IMR-90 (cell line): ENCODE measurements around the gene RBPJ. TPM values are rescaled to one million over a fixed set of nuclear protein-coding genes. Genes with fewer than 3 reads are reported as not detected.
A peak's percentile ranks its signal among the peaks of the same experiment; 100 is the strongest.

Experiments used
- ATAC-seq: fragments of 200-7000 bp; cut with Tn5 transposase; 2 replicates; pipeline ENCODE4 v1.9.1; 2020; ENCODE audit warnings: low read depth, mild to moderate bottlenecking, moderate library complexity
- BruUV-seq: library from RNA; stranded (reverse); fragments of 400-500 nt; replicated peaks from 2 replicates; lab custom pipeline; 2021; lab: Mats Ljungman, UMichigan
- CTCF ChIA-PET: fragments of 300-600 bp; formaldehyde crosslinking; extraction: SDS; loops from one replicate; lab custom pipeline; 2021; ENCODE audit warnings: antibody characterized with exemption; lab: Yijun Ruan, JAX
- POLR2A ChIA-PET: fragments of 300-600 bp; sonication (Branson Sonifier 250); formaldehyde crosslinking; loops from one replicate; lab custom pipeline; 2022; ENCODE audit warnings: antibody characterized with exemption; ENCODE audit not compliant: unreplicated experiment; lab: Charles Lee
- DNase-seq: peaks from one replicate; pipeline ENCODE4 v3.0.0; 2013
- H2AFZ ChIP-seq: replicated peaks from 2 replicates; pipeline ENCODE3; 2013; ENCODE audit warnings: low read length, mild to moderate bottlenecking; ENCODE audit not compliant: poor library complexity
- H2AK5ac ChIP-seq: 2 replicates; pipeline ENCODE4 v1.6.1; 2013; ENCODE audit warnings: low read depth, low read length, inconsistent platforms
- H2AK9ac ChIP-seq: replicated peaks from 2 replicates; pipeline ENCODE3; 2013; ENCODE audit warnings: mild to moderate bottlenecking, low read depth, low read length, moderate library complexity; ENCODE audit not compliant: poor library complexity
- H2BK120ac ChIP-seq: 2 replicates; pipeline ENCODE4 v1.6.1; 2013; ENCODE audit warnings: low read depth, low read length, inconsistent platforms
- H2BK15ac ChIP-seq: 3 replicates; pipeline ENCODE4 v1.6.1; 2013; ENCODE audit warnings: low read depth, low read length, inconsistent platforms
- H2BK20ac ChIP-seq: 2 replicates; pipeline ENCODE4 v1.6.1; 2013; ENCODE audit warnings: low read depth, mild to moderate bottlenecking, inconsistent platforms, low read length, moderate library complexity
- H2BK5ac ChIP-seq: 2 replicates; pipeline ENCODE4 v1.6.1; 2013; ENCODE audit warnings: mild to moderate bottlenecking, low read depth, low read length, inconsistent platforms; ENCODE audit not compliant: poor library complexity, severe bottlenecking
- H3K14ac ChIP-seq: replicated peaks from 2 replicates; pipeline ENCODE4 v1.6.1; 2013; ENCODE audit warnings: low read depth, low read length, inconsistent platforms
- H3K18ac ChIP-seq: 2 replicates; pipeline ENCODE4 v1.6.1; 2013; ENCODE audit warnings: low read depth, low read length, control low read depth
- H3K23ac ChIP-seq: 2 replicates; pipeline ENCODE4 v1.6.1; 2013; ENCODE audit warnings: low read depth, low read length, inconsistent platforms
- H3K27ac ChIP-seq: 2 replicates; pipeline ENCODE4 v1.5.1; 2013; ENCODE audit warnings: mild to moderate bottlenecking, control low read depth, low read length; ENCODE audit not compliant: insufficient read depth
- H3K27me3 ChIP-seq: 2 replicates; pipeline ENCODE4 v1.6.1; 2013; ENCODE audit warnings: low read length; ENCODE audit not compliant: control insufficient read depth, insufficient read depth
- H3K36me3 ChIP-seq: 2 replicates; pipeline ENCODE4 v1.6.1; 2013; ENCODE audit warnings: low read length, mixed read lengths; ENCODE audit not compliant: control insufficient read depth, insufficient read depth
- H3K4ac ChIP-seq: 2 replicates; pipeline ENCODE4 v1.6.1; 2013; ENCODE audit warnings: low read depth, low read length, inconsistent platforms
- H3K4me1 ChIP-seq: 2 replicates; pipeline ENCODE4 v1.6.1; 2013; ENCODE audit warnings: low read length, mixed read lengths; ENCODE audit not compliant: control insufficient read depth, insufficient read depth
- H3K4me2 ChIP-seq: 2 replicates; pipeline ENCODE4 v1.6.1; 2013; ENCODE audit warnings: low read depth, mild to moderate bottlenecking, control low read depth, low read length, moderate library complexity
- H3K4me3 ChIP-seq: 2 replicates; pipeline ENCODE4 v1.5.1; 2013; ENCODE audit warnings: low read depth, mild to moderate bottlenecking, control low read depth, low read length, moderate library complexity; ENCODE audit not compliant: insufficient read depth
- H3K56ac ChIP-seq: 2 replicates; pipeline ENCODE4 v1.6.1; 2013; ENCODE audit warnings: low read length, inconsistent platforms; ENCODE audit not compliant: insufficient read depth; ENCODE audit errors: extremely low read depth
- H3K79me1 ChIP-seq, 2 experiments: 2 replicates each; pipeline ENCODE4 v1.6.1; 2013; ENCODE audit warnings: low read length in 2 of 2, inconsistent platforms in 1 of 2, low read depth in 1 of 2
- H3K9ac ChIP-seq: 2 replicates; pipeline ENCODE4 v1.6.1; 2013; ENCODE audit warnings: low read depth, low read length, control low read depth
- H3K9me1 ChIP-seq: 2 replicates; pipeline ENCODE4 v1.6.1; 2013; ENCODE audit warnings: low read length, inconsistent platforms; ENCODE audit not compliant: insufficient read depth
- H3K9me3 ChIP-seq: 2 replicates; pipeline ENCODE4 v1.6.1; 2013; ENCODE audit warnings: low read length; ENCODE audit not compliant: control insufficient read depth, insufficient read depth
- H4K20me1 ChIP-seq: 2 replicates; pipeline ENCODE4 v1.6.1; 2013; ENCODE audit warnings: low read length, inconsistent platforms; ENCODE audit not compliant: insufficient read depth
- H4K5ac ChIP-seq: 2 replicates; pipeline ENCODE4 v1.6.1; 2013; ENCODE audit warnings: mild to moderate bottlenecking, low read depth, low read length, control low read depth
- H4K8ac ChIP-seq, 2 experiments: 2 replicates each; pipeline ENCODE4 v1.6.1; 2013; ENCODE audit warnings: low read depth in 2 of 2, low read length in 2 of 2, control low read depth in 1 of 2, inconsistent platforms in 1 of 2
- H4K91ac ChIP-seq: 2 replicates; pipeline ENCODE4 v1.6.1; 2013; ENCODE audit warnings: low read depth, low read length, inconsistent platforms; ENCODE audit not compliant: insufficient read depth
- BHLHE40 ChIP-seq: fragments of 150-350 bp; IDR thresholded peaks from 2 replicates; pipeline ENCODE4 v1.6.1; 2016; ENCODE audit warnings: mild to moderate bottlenecking, low read depth, low read length
- MAZ ChIP-seq: IDR thresholded peaks from 2 replicates; pipeline ENCODE4 v1.6.1; 2012; ENCODE audit warnings: low read depth, mild to moderate bottlenecking, low read length, improper control_type of control experiment, moderate library complexity, borderline replicate concordance
- NFE2L2 ChIP-seq: fragments of 150-350 bp; IDR thresholded peaks from 2 replicates; pipeline ENCODE4 v1.6.1; 2016; ENCODE audit warnings: low read depth, mild to moderate bottlenecking, low read length
- RAD21 ChIP-seq: IDR thresholded peaks from 2 replicates; pipeline ENCODE4 v1.6.1; 2012; ENCODE audit warnings: low read length, improper control_type of control experiment
- SMC3 ChIP-seq: fragments of 150-350 bp; IDR thresholded peaks from 2 replicates; pipeline ENCODE4 v1.6.1; 2016; ENCODE audit warnings: low read depth, mild to moderate bottlenecking, antibody characterized with exemption, low read length, moderate library complexity
- WGBS, 2 experiments: methylation state at CpG; one replicate each; pipeline versions ENCODE4 v1.1.5 to v1.1.7; 2013; ENCODE audit warnings: missing lambda C conversion rate in 2 of 2; ENCODE audit not compliant: insufficient read length in 1 of 2; ENCODE audit errors: extremely low coverage in 2 of 2; 5-methylcytosine and 5-hydroxymethylcytosine counted together
- dilution Hi-C: fragments of 300-500 bp; cut with HindIII; formaldehyde crosslinking; loops from one replicate; pipeline ENCODE4 v1.14.3; 2018; ENCODE audit warnings: low sequenced_read_pairs; ENCODE audit not compliant: unreplicated experiment
- in situ Hi-C: fragments of 300-500 bp; cut with MboI; formaldehyde crosslinking; loops from 3 replicates; pipeline ENCODE4 v1.14.3; 2019; ENCODE audit warnings: low sequenced_read_pairs, inconsistent platforms, mixed read lengths
- intact Hi-C: fragments of 100-400 bp; cut with micrococcal nuclease; formaldehyde crosslinking; loops from 2 replicates; pipeline ENCODE4 v1.10.0; 2022
- polyA plus RNA-seq, 3 experiments: library from polyadenylated mRNA; depleted of rRNA; stranded (reverse); fragments of >200 nt; gene quantifications; 2 replicates each; pipeline ENCODE4 v1.2.3, GENCODE V29; 2012; ENCODE audit warnings: low replicate concordance in 1 of 3
- total RNA-seq: library from RNA; depleted of rRNA; stranded (reverse); fragments of >200 nt; gene quantifications from 2 replicates; pipeline ENCODE4 v1.2.3, GENCODE V29; 2012
- TF ChIP-seq, protein P1 (sequence below): conservative IDR thresholded peaks from 2 replicates; pipeline ENCODE4 v1.5.1; 2012; ENCODE audit warnings: mild to moderate bottlenecking, low read depth, low read length, improper control_type of control experiment

The RBPJ gene
- total and polyA plus RNA-seq, 2 of the 4 experiments (the other 2 are of a cell fraction) = 50.3 to 148 TPM

DNA sequence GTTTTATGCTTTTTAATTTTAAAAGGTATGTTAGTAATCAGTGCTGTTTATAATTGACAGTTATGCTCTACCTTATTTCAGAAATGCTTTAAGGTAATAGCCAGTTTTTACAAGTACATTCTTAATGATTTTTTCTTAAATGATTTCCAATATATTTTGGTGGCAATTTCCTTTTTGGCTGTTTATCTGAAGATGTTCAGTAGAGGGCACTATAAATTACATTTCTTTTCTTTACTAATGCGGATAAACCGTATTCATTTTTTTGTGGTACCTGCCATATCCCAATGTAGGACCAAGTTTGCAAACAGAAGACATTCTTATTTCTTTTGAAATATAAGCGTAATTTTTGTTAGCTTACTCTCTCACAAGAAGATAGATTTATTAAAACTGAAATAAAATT lies 104.0 kb downstream of the RBPJ start:
- Histone ChIP-seq H3K27ac (no peak overlapping the region), H4K5ac (no peak overlapping the region), H3K9me1 (peaks cover 4% of the 10 kb centered on the region), H3K4me3 (no peak overlapping the region), H3K4me1 (peaks cover 5% of the 10 kb centered on the region), H2BK120ac (no peak overlapping the region), H2BK5ac (no peak overlapping the region), H3K36me3 (peaks cover 25% of the 10 kb centered on the region), H3K79me1 (peaks cover 20 to 47% of the 10 kb centered on the region in 2 experiments), H3K4me2 (no peak overlapping the region), H3K14ac (no peak overlapping the region), H4K20me1 (peaks cover 13% of the 10 kb centered on the region), H2BK20ac (no peak overlapping the region), H3K9me3 (no peaks in the 10 kb centered on the region), H3K23ac (no peak overlapping the region), H2BK15ac (no peak overlapping the region), H3K27me3 (no peaks in the 10 kb centered on the region), H2AK9ac (no peak overlapping the region), H3K56ac (no peak overlapping the region), H4K8ac (no peak overlapping the region), H2AFZ (no peak overlapping the region), H2AK5ac (no peak overlapping the region), H3K18ac (no peak overlapping the region), H3K4ac (no peak overlapping the region), H3K9ac (no peak overlapping the region), H4K91ac (no peak overlapping the region)
- intact Hi-C loops = no loop called here
- WGBS, 2 experiments = no CpG with 5 or more reads among the region's 3 CpGs
- TF ChIP-seq NFE2L2 (no peak), SMC3 (0 out of 2 replicates have a peak, but pooled peaks have one; percentile 7), RAD21 (no peak), MAZ (no peak), BHLHE40 (no peak)
- TF ChIP-seq, protein P1, sequence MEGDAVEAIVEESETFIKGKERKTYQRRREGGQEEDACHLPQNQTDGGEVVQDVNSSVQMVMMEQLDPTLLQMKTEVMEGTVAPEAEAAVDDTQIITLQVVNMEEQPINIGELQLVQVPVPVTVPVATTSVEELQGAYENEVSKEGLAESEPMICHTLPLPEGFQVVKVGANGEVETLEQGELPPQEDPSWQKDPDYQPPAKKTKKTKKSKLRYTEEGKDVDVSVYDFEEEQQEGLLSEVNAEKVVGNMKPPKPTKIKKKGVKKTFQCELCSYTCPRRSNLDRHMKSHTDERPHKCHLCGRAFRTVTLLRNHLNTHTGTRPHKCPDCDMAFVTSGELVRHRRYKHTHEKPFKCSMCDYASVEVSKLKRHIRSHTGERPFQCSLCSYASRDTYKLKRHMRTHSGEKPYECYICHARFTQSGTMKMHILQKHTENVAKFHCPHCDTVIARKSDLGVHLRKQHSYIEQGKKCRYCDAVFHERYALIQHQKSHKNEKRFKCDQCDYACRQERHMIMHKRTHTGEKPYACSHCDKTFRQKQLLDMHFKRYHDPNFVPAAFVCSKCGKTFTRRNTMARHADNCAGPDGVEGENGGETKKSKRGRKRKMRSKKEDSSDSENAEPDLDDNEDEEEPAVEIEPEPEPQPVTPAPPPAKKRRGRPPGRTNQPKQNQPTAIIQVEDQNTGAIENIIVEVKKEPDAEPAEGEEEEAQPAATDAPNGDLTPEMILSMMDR = 0 out of 2 replicates have a peak, but pooled peaks have one; percentile 26
- in situ Hi-C loops = loop anchor here (10.0 kb wide), 1 partner anchor 300 kb away; no protein-coding TSS in a partner anchor
- no peak for DNase-seq
- CTCF ChIA-PET = interaction anchor here (0.5 kb wide), 1 partner anchor 430 kb away, joined by 3 read pairs; no protein-coding TSS in a partner anchor
- POLR2A ChIA-PET = interaction anchor here (0.7 kb wide), 1 partner anchor 504 kb away, joined by 6 read pairs; no protein-coding TSS in a partner anchor
- BruUV-seq = no TSS peak
- ATAC-seq = no peak
- dilution Hi-C loops = no loop called here
